Activated naive CD4-positive, alpha-beta T cell treated with anti-CD3 and anti-CD28 coated beads, Interleukin-2, amount 50 U/mL, for 16 hours (primary cell): Measurements from ENCODE around the gene ME3.
"Not testable (repeated sequence)": the region's sequence is repeated elsewhere in the genome, so short reads cannot be mapped to it uniquely, and the experiment has no call there.

Experiments
- DNase-seq: peaks from one replicate; pipeline ENCODE4 v3.0.0-alpha.2; 2020

ME3 gene

DNA sequence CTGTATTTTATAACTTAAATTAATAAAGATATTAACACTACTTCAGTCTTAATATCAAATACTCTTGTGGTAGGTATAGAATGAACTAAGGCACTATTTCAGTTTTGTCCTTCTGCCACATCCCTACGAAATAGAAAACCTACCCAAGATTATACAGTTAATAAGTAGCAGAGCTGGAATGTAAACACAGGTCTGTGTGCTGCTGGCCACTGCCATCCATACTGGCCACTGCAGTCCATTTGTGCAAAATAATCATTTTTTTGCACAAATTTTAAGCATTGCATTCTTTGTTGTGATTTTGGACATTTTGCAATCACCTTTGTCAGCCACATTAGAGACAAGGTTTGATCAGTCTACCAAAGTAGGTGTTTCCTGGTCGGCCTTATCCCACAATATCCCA lies 91.9 kb downstream of the ME3 start:
- no peak for DNase-seq

DNA sequence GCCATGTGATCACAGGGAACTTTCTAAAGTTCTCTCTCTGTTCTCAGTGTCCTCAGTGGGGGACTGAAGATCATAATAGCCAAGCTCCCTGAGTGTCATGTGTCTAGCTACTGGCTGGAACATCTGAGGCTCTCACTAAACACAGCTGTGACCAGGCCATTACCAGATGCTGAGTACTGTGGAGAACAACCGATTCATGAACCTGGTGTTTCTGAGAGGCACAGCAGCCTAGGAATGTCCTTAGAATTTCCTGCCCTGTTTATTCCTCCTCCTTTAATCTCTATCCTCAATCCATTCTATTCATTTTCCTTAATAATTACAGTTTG lies 93.0 kb downstream of the ME3 start:
- no peak for DNase-seq

DNA sequence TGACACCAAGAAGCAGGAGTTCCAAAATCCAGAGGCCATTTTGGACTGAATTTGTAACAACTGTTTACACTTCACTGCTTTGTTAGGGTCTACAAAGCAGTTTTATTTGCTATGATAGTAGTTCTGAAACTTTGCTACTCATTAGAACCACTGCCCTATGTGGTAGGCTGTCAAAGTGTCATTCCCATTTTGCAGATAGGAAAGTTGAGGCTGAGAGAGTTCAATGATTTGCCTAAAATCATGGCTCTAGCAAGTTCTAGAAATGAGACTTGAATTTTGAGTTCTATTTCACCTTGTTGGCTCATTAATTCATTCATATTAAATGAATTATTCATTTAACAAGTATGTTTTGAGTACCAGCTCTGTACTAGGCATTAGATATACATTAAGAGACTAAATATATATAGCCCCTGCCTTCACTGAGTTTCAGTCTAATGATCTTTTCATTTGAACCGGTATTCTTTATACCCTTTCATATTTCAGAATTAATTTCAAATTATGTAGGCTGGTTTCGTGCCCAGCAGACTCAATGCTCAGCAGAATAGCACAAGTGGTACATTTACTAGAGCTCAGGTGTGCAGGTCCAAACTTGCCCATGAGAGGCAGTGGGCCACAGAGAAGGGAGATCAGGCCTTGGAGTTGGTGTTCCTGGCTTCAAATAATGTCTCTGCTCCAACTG lies 93.5 kb downstream of the ME3 start:
- no peak for DNase-seq

DNA sequence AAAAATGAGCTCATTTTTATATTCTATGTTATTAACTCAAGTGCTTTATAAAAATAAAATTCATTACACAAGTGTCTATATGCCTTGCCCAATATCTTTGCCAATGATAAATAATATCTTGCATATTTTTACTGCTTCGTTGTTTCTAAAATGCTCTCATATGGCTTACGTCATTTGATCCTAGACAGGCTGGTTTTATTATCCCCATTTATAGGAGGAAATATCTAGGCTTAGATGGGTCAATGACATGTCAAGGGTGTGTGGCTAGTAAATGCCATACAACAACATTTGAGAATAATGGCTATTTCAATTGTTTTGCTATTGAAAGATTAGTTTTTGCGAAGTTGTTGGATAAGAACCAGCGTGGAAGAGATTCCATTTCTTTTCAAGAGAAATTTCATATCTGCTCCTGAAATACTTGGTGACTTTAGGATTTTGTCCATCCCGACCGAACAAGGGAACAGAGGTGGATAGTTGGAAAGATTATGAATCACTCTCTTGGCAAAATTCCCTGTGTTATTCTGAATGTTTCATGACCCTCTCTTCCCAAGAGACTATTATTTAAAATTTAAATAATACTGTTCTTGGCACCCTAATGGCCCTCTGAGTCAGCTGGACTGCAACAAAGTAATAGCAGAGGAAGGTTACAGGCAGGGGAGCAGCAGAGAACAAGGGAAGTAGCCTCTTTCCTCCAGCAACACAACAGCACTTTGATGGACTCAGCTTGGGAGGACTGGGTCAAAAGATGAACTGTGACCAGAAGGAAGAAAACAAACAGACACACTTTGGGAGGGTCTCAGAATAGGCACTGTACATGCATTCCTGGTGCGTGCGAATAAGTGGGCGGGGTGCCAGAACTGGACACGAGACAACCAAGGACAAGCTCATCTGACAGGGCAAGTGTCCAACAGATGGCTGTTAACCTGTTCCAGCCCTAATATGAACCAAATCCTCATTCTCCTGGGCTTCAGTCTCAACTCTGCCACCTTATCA lies 94.5 kb downstream of the ME3 start:
- DNase-seq = no peak

DNA sequence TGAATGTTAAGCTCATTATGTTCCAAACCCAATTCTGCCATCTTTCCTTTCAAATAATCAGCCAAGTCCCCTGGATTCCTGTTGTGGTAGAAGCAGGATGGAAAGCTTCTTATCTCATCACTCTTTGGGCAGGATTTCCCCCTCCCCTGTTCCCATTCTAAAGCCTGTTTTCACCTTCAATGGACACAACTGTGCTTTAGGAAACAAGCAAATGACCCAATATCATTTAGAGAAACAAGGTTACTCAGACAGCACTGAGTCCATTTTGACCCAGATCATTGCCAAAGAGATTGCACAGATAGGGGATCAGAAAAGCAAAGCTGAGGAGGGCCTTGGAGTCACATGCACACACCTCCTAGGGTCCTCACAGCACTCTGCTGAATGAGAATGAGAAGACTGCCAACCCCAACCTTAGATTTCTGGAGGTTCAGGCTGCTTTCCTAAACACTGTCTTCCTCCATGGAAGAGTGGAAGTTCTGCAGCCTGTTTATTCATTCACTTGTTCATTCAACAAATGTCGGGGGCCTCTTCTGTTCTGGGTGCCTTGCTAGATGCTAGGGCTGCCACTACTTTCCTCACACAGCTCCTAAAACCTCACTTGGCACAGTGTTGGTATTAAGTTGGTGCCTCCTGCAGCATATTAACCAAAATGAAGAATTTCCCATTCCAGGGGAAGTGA lies 95.3 kb downstream of the ME3 start:
- no peak for DNase-seq

DNA sequence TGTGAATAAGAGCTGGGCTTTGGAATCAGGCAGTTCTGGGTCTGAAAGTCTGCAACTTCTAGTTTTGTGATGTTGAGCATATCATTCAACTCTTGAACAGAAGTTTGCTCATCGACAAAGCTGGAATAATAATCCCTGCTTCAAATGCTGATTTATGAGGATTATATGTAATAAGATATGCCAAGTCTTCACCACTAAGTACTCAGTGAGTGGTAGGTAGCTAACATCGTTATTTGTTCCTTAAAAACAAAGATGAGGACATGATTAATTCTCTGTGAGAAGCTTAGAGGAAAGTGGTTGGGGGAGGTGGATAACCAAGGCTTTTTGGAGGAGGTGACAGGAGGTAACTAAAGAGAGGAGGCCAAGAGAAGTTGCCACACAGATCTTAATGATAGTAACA lies 96.5 kb downstream of the ME3 start:
- no peak for DNase-seq

DNA sequence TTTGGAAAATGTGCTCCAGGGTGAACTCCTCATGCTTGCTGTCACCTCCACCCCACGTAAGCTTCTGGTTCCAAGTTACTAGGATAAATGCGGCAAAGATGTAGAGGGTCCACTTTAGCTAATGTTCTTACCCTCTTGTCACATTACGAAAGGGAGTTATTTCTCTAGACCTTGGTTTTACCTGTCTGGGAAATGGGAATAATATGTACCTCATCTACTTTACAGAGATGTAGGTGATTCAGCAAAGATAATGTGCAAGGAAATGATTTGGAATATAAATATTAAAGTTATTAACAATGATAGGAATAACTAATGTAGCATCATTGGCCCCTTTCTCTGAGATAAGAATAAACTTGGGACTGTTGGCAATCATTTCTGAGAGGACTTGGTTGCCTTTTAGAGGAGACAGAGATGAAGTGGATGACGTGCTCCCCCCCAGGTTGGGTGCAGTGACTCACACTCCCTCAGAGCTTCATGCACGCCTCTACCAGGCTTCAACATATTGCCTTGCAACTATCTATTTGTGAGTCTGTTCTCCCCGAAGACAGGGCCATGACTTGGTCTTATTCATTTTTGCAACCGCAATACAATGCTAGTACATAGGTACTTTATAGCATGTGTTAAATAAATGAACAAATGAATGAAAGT lies 97.1 kb downstream of the ME3 start:
- no peak for DNase-seq

DNA sequence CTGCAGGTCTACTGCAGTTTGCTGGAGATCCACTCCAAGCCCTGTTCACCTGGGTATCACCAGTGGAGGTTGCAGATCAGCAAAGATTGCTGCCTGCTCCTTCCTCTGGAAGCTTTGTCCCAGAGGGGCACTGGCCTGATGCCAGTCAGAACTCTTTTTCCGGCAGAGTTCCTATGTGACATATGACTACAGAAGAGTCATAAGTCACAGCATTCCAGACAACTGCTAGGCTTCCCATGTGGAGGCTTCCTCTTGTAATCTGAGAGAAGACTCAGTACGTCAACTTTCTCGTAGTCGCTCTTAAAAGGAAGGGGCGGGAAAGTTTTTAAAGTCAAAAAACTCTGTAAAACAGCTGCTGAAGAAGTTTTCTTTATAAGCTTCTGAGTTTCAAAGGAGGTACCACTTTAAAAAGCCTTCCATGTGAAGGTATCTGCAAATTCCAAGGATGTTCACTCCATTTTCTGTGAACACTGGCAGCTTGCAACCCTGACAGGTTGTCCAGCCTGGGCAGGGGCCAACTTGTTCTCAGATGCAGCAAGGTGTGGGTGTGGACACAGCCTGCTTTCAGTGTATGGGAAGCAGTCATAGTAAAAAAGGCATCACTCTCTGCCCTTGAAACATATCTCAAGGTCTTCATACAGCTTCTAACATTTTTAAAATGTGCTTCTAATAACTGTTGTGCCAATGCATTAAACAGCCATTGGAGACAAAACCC lies 97.8 kb downstream of the ME3 start:
- DNase-seq = no peak

DNA sequence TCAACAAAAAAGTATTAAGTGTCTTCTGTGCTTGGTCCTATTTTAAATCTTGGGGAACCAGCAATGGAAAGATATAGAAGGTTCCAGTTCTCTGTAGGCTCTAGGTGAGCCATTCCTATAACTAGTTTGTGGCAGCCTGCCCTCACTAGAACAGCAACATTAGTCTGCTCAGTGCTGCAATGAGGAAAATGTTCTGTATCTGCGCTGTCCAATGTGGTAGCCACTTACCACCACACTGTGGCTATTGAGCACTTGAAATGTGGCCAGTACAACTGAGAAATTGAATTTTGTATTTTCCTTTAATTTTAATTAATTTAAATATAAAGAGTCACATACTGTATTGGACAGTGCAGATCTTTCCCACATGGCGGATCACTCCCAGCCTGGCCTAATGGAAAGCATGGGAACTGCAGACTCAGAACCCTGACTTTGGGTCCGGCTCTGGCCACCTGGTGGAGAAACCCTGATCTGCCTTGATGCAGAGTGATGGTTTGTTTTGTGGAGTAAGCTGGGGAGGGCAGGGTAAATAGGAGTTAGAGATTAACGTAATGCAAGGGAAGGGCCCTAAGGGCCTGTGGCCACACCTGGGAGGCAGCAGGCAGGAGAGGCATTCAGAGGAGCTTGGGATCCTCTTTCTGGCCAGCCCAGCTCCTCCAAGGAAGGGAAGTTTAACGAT lies 101.0 kb downstream of the ME3 start:
- DNase-seq = no peak

DNA sequence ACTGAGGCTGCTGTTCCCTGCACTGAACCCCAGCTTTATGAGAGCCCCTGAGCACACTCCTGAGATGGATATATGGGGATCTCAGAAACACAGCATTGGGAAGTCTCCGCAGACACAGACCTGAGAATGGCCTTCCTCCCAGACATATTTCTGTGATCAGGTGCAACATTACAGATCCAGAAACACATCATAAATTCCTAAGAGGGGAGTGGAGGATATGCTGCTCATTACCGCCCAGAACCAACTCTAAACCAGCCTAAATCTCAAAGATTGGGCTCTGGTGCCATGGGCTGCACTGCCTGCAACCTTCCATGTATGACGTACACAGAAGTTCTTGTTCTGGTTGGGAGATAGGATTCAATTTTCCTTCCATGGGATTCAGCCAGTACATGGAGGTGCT lies 102.0 kb downstream of the ME3 start:
- no peak for DNase-seq

DNA sequence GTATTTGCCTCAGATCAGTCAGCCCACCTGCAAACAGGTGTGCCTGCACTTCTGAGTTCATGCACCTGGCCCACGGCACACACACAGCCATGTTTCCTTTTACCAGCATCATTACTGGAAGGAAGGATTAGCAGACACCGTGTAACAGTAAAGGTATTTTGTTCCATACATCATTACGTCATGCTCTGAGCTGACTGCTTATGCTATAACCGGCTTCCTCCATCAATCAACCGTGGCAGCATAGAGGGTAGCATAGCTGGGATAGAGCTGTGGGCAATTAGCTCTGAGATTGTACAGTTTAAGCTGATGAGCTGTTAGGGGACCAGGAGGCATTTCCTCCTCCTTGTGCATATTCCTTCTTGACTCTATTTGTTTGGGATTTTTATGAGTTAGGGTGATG lies 102.4 kb downstream of the ME3 start:
- no peak for DNase-seq

DNA sequence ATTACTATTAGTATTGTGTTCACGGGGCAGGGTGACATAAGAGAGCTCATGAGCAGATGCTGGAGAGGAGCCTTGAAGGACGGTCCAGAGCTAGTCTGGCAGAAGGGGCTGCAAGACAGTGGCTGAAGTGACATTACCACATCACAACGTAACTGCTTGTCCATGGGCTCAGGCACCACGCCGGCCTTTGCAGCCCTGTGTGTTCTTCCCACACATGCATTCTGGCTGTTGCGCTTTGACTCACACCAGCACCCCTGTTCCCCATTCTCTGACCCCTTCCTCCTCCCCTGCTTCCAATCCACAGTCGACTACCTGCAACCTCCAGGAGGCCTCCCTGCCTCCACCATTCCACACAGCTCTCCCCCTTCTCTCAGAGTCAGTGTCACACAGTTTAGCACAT lies 103.3 kb downstream of the ME3 start:
- no peak for DNase-seq

DNA sequence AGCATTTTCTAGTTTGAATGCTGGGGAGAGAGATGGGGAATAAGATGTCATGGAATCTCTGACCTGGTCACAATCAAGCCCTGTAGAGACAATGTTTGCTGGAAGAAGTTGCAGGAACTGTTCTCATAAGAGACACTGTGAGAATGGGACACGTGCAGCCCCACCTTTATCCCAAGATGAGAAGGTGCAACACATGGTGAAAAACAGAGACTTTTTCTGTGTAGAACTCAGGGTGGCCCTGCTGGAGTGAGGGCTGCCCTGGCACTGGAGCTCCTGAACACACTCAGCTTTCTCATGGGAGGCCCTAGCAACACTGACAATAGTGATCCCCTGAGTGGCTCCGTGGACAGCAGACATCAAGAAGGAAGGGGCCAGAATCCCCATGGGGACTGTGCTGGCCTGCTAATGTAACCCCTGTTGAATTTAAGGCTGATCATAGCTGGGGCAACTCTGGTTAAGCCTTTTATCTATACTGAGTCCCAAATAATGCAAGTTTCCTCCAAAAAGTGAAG lies 106.6 kb downstream of the ME3 start:
- no peak for DNase-seq

DNA sequence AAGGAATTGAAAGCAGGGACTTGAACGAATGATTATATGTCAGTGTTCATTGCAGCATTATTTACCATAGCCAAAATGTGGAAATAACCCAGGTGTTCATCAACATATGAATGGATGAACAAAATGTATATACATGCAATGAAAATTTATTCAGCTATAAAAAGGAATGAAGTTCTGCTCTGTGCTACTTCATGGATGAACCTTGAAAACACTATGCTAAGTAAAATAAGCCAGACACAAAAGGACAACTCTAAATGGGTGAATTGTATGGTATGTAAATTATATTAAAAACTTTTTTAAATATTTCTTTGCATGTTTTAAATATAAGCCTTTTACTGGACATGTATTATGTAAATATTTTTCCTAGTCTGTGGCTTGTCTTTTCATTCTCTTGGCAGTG lies 107.0 kb downstream of the ME3 start:
- no peak for DNase-seq

DNA sequence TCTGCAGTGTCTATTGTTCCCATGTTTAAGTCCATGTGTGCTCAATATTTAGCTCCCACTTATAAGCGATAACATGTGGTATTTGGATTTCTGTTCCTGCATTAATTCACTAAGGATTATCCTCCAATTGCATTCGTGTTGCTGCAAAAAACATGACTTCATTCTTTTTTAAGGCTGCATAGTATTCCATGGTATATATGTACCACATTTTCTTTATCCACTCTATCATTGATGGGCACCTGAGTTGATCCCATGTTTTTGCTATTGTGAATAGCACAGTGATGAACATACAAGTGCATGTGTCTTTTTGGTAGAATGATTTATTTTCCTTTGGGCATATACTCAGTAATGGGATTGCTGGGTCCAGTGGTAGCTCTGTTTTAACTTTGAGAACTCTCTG lies 109.6 kb downstream of the ME3 start:
- DNase-seq = not testable (repeated sequence)

DNA sequence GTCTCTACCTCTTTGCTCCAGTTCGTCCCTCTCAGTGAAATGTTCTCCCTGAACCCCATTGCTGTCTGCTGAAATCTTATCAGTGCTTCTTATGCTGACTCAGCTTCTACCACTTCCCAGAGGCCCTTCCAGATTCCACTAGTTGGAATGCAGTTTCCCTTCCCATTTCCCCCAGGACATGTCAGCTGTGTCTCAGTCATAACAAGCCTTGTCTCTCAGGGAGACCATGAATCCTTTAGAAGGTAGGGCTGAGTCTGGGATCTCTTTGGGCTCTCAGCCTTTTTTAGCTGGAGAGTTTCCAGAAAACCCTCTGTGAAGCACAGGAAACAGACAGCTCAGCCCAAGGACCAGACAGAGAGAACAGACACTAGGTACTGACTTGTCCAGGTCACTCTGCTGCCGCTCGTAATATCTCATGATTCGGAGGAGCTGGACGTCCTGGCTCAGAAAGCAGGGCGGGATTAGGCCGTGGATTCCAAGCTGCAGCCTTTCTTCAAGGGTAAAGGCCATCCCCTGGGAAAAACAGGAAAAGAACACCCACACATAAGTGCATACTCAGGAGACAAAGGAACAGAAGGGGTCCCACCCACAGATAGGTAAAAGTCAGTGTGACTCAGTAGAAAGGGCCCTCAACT lies 113.0 kb downstream of the ME3 start:
- no peak for DNase-seq

DNA sequence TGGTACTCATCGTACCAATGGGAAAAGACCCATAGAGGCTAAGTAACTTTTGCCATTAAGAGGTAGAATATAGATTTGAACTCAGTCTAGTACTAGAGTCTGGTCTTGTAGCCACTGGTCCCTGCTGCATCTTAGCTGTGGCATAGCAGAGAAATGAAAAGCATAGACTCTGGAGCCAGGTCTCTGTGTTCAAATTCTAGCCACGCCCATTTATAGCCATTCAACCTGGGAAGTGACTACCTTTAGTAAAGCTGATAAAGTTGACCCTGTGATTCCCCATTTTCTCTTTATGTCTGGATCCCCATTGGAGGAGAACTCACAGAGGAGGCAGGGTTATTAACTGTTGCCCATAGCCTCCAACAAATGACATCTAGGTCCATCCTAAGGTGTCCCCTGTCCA lies 113.6 kb downstream of the ME3 start:
- no peak for DNase-seq

DNA sequence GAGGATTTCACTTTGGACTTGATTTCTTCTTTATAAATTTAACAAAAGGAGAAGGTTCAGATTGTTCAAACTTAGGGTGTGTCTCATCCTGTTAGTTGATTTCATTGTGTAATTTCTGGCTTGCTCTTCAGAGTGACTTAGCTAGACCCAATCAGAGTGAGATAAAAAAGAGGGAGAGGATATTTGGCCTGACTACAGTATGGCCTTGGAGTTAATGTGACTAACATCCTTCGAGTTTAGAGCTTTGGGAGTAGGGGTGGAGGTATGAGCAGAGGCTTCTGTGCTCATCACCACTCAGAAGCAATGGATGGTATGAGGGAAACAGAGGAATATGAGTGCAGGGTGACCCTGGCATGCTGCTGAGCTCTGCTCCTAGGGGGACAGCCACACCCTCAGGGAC lies 114.2 kb downstream of the ME3 start:
- no peak for DNase-seq

DNA sequence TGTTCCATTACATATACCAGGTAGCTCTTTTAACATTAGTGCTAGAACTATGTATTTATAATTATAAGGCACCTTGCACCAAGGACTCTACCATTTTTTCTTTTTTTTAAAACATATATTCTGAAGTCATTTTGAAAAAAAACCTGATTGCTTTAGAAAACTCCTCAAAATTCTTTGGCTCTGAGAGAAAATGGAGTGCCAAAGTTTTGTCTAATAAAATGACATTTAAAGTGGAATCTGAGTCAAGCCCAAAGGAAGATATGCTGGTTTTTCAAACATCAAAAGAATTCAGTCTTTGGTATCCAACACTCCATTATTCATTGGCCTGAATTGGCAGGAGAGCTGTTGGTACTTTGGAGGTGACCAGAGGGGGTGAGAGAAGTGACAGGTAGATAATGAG lies 116.5 kb downstream of the ME3 start:
- DNase-seq = no peak

DNA sequence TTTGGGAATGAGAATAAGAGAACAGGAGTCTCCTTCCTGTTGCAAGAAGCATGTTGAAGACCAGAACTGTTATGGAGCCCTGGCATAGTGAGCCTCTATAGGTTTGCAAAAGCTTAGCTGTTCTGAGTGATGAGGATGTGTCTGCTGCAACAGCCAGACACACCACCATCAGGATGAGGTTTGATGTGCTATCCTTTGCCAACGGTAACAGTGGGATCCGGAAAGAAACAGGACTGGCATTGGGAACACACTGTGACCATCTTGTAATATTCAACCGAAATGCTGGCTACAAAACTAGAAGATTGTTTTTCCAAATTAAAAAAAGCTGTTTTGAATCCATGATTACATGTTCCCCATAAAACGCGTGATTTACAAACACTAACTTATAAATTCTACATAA lies 117.0 kb downstream of the ME3 start:
- no peak for DNase-seq

DNA sequence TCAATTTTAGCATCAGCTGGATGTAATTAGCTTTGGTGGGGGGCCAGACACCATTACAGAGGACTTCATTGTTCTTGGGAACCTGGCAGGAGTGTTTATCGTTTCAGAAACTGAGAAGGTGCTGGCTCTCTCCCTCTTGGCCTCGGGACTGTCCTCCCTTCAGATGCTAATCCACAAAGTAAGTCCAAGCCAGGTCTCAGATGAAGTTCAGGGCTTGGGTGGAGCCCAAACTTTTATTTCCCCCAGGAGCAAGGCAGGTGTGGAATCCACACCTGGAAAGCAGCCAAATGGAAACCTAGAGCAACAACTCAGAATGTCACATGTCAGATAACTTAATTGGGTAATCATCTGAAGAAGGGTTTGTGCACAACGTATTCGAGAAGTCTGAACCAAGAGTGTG lies 119.2 kb downstream of the ME3 start:
- DNase-seq = no peak
